HG03097 (cell line): ENCODE measurements around the gene PDE8A.

Experiments used
- ATAC-seq: cut with Tn5 transposase; IDR thresholded peaks from one replicate; pipeline ENCODE4 v1.9.1; 2021; ENCODE audit not compliant: unreplicated experiment, low FRiP score

PDE8A gene

DNA sequence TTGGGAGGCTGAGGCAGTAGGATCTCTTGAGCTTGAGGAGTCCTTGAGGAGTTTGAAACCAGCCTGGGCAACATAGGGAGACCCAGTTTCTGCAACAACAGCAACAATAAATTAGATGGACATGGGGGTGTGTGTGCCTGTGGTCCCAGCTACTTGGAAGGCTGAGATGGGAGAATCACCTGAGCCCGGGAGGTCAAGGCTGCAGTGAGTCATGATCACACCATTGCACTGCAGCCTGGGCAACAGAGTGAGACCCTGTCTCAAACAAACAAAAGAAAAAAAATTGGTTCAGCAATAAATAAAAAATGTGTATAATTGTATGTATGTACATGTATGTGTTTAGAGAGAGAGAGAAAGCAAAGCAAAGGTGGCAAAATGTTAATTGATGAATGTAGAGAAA is 83.1 kb downstream of the PDE8A start:
- ATAC-seq, result no peak

DNA sequence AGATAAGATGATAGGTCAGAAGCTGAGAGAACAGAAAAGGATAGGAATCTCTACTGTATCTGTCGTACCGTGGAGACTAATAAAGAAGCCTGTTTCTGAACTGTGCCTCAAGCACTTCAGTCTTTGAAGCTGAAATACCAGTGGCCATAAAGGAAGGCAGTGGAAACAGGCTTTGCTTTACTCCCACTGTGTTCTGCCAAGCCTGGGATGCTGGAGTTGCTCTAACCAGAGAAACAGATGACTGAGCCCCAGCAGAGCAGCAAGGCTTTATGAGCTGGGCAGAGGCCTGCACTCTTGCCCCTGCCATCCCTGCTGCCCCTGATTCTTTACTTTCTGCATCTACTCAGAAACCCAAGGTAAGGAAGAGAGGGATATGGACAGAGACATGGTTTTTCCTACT is 89.4 kb downstream of the PDE8A start:
- ATAC-seq, result no peak

DNA sequence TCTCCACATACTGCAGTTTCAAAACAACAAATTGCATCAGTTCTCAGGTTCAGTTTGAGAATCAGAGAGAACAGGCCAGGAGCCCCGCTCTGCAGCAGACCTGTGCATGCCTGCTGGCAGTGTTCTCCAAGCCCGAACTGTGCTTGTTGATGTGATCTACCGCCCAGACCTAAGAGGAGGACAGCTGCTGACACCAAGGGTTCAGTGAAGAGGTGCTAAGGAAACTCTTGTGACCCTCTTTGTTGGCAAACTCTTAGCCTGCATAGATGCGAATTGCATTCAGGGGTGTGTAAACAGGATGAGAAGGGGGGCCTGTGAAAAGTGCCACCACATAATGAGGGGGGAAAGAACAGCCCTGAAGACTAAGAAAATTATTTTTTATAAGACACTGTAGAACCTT is 89.8 kb downstream of the PDE8A start:
- no peak for ATAC-seq

GRCh38 chr15:85072917-85073316 is 91.3 kb downstream of the PDE8A start:
- ATAC-seq, result no peak

DNA sequence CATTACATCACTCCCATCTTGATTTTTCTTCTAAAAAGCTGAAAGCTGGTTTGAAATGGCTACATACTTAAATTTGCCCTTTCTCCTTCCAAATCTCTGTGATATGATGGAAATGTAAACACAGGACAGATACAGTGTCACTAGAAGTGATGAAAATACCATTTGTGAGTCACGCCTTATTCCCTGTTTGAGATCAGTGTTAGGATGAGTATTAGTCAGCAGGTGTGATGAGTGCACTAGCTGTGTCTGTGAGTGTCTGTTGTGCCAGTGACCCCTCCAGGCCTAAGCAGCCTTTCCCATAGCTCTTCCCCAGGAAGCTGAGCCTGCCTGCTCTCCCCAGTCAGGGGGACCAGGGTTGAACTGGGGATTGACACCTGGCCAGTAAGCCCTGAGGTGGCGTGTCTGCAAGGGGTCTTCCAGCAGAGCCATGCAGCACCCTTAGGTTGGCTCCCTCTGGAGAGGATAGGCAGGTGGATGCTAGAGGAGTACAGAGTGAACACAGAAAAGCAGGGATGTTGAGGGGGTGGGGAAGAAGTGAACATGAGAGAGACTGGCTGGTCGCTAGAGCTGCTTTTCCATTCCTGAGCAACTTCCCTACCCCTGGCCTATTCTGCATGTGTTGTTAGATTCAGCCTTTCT is 92.0 kb downstream of the PDE8A start:
- no peak for ATAC-seq

DNA sequence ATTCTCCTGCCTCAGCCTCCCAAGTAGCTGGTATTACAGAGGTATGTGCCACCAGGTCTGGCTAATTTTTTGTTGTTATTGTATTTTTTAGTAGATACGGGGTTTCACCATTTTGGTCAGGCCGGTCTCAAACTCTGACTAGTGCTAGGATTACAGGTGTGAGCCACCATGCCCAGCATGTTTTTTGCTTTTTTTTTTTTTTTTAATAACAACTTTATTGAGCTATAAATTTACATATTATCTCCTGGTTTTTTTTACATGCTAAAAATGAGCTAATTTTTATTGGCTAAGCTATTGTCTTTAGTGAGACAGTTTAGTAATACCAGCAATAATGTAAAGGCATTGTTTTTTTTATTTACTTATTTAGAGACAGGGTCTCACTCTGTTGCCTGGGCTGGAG is 105.2 kb downstream of the PDE8A start:
- no peak for ATAC-seq

DNA sequence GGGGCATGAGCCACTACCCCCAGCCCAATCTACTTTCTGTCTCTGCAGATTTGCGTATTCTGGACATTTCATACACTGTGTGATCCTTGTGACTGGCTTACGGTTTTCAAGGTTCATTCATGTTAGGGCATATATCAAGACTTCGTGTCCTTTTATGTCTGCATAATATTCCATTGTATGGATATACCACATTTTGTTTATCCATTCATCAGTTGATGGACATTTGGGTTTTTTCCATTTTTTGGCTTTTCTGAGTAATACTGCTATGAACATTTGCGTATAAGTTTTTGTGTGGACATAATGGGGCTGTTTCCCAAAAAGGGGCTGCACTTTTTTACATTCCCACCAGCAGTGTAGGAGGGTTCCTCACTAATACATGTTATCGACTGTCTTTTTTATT is 106.6 kb downstream of the PDE8A start:
- ATAC-seq, result no peak

- ATAC-seq, result no peak
Observed at GRCh38 chr15:85089929-85090597, 108.4 kb downstream of the PDE8A start.

DNA sequence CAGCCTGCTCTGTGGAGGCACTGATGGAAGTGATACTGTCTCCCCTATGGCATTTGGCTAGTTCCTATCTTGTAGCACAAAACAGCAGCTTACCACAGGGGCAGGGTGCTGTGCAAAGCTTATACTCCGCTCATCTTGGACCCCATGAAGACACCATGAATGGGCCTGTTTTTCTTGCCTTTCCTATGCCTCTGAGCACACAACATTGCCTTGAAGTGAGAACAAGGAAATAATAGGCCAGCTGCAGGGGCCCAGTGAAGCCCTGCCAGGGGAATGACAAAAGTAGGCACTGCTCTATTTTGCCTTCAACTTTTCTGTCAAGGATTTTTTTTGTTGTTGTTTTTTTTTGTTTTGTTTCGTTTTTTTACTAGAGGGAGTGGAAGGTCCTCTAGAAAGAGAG is 110.3 kb downstream of the PDE8A start:
- no peak for ATAC-seq

DNA sequence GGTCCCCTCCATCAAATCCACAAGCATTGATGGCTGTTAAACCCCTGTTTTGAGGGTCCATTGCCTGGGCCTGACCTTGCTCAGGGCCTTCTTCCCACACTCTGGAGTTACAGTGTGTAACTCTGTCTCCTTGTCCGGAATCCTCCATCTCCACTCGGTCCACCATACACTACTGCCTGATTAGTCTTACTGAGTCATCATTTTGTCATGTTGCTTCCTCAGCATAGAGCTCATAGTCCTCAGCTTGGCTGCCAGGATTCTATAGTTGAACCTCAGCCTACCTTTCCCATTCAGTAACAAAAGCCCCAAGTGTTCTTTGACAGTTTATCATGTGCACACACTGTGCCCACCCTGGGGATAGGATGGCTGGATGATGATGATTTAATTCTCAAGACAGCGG is 113.0 kb downstream of the PDE8A start:
- ATAC-seq, result no peak

DNA sequence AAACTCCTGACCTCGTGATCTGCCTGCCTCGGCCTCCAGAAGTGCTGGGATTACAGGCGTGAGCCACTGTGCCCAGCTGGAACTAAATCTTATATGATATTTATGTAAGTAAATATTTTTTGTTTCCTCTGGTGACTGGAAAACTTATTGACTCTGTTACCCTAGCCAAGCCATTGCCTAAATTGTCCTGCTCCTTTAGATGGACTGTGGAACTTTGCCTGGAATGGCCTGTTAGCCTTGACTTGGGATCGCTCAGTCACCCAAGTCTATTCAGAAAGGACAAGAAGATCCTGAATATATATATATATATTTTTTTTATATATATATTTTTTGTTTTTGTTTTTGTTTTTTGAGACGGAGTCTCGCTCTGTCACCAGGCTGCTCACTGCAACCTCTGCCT is 113.9 kb downstream of the PDE8A start:
- no peak for ATAC-seq

DNA sequence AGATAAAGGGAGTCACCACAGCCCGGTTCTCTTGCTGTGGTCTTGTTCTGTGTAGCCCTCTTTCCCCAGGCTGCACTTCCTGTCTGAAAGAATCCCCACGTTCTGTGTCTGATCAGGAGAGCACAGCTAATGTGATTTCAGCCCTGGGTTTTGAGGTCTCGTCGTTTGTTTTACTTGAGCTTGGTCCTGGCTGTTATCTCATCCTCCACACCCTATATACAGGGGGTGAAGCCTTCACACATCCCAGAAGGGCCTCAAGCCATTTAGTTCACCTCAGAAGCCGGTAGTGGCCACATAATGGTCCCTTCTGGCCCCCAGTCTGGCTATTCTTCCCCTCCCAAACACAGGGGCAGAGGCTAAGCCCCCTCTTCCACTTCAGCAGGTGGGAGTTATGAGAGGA is 115.6 kb downstream of the PDE8A start:
- no peak for ATAC-seq

DNA sequence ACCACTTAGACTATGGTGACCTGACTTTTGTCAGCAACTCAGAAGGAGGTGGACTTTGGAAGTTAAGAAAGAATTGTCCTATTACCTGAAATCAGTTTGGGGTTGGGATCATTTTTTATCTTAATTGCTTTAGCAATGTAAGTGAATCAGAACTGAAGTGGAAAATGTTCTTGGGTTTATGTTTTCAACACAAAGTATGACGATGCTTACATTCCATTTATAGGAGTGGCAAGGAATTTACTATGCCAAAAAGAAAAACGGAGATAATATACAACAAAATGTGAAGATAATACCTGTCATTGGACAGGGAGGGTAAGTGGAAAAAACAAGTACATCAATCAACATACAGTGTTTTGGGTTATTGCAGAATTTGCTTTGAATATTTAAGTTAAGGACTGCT is 116.1 kb downstream of the PDE8A start:
- no peak for ATAC-seq

GRCh38 chr15:85099195-85099803 is 117.6 kb downstream of the PDE8A start:
- no peak for ATAC-seq

- no peak for ATAC-seq
Observed at GRCh38 chr15:85100186-85100937, 118.7 kb downstream of the PDE8A start.

DNA sequence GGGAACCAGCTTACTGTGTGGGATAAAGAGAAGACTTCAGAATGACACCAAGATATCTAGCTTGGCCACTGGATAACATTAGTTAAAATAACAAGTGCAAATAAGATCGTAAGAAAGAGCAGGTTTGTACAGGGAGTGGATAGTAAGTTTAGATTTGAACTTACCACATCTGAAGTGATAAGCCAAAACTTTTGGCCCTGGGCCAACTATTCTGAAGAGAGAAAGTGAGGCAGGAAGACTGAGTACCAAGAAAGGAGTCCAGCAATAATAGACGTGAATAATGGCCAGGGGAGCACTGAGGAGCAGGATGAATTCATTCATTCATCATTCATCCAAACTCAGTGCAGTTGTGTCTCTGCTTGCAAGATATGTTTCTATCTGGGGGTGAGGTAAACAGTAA is 122.9 kb downstream of the PDE8A start:
- no peak for ATAC-seq

DNA sequence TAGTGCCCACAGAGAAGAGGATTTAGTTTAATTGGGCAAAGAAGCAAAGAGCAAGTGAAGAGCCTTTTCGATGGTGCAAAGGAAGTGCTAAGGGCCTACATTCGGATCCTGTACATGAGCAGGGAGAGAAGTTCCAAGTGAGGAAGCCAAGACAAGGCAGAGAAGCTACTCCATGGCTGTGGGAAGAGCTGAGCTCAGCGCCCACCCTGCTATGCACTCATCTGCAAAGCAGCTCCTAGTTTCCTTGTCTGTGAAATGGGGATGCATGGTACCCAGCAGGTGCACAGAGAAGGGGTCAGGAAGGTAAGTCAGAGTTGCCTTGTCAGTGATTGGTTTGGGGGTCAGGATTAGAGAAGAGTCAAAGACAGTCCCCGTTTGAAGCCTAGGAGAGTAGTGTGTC is 126.5 kb downstream of the PDE8A start:
- no peak for ATAC-seq

DNA sequence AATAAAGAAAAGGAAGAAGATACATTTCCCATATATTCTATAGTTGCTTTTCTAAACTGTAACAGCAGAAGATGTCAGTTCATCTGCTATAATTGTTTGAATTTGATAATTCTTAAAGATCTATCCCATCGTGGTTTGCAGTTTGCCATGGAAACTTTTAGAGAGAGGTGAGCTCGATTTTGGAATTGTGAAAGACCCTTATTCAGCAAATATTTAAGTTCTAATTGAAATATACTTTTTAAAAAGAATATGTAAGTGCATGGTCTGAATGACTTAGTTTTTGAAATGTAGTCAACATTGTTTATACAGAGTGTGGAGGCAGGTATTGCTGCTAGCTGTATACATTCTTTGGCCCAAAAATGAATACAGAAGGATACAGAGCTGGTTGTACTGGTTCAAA is 127.7 kb downstream of the PDE8A start:
- no peak for ATAC-seq

- ATAC-seq, result no peak
Observed at GRCh38 chr15:85112997-85113396, 131.3 kb downstream of the PDE8A start.

DNA sequence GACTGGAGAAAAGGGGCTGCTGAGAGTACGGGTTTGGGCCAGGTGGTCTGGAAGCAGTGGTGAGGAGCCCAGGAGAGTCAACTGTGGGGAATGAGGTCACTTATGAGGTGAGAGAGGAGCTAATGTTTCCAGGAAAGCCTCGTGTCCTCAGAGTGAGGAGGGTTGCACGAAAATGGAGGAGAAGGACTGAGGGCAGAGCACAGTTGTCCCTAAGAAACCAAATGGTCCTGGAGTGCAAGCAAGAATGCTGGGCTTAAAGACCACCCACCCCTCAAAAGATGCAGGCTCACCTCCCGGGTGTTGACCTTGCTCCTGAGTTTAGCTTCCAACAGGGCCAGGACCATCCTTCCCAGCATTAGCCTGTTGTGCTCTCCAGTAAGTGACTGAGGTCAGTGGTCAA is 133.2 kb downstream of the PDE8A start:
- no peak for ATAC-seq

- ATAC-seq, result no peak
Observed at GRCh38 chr15:85116066-85116465, 134.4 kb downstream of the PDE8A start.

DNA sequence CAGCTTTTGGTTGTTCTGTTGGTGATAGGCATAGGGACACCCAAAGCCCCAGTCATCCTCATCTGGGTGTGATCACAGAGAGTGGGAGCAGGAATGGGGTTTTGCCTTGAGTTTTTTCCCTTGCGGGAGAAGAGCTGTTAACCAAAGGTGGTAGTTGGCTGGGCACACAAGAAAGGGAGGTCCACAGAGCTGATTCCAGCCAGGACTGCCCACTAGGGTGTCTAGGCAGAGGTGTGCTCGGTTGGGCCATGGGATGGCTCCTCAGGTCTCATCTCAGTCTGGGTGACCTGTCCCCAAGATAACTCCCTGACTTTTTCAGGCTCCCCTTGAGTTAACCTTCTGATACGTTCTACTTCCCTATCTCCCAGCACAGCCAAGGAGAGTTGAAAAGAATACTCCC is 134.8 kb downstream of the PDE8A start:
- no peak for ATAC-seq
